Measurements from ENCODE around the gene MRM2.

The MRM2 gene

GRCh38 chr7:2233926-2234325 is 8.1 kb downstream of the MRM2 start (continued):
- TF ChIP-seq, protein P1, sequence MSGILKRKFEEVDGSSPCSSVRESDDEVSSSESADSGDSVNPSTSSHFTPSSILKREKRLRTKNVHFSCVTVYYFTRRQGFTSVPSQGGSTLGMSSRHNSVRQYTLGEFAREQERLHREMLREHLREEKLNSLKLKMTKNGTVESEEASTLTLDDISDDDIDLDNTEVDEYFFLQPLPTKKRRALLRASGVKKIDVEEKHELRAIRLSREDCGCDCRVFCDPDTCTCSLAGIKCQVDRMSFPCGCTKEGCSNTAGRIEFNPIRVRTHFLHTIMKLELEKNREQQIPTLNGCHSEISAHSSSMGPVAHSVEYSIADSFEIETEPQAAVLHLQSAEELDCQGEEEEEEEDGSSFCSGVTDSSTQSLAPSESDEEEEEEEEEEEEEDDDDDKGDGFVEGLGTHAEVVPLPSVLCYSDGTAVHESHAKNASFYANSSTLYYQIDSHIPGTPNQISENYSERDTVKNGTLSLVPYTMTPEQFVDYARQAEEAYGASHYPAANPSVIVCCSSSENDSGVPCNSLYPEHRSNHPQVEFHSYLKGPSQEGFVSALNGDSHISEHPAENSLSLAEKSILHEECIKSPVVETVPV (CRISPR knock-in tag; IDR thresholded peaks at IDR 0.05): no peak
- TF ChIP-seq ZNF565 (CRISPR knock-in tag; conservative IDR thresholded peaks at IDR 0.05; ENCODE audit: low read depth) (no peak), SNAI2 (CRISPR knock-in tag; IDR thresholded peaks at IDR 0.05) (no peak), ESRRG (CRISPR knock-in tag; IDR thresholded peaks at IDR 0.05) (no peak), PPARA (CRISPR knock-in tag; IDR thresholded peaks at IDR 0.05; ENCODE audit: borderline replicate concordance) (no peak), ARNTL (CRISPR knock-in tag; IDR thresholded peaks at IDR 0.05; ENCODE audit: borderline replicate concordance, low read depth) (no peak), RARB (CRISPR knock-in tag; IDR thresholded peaks at IDR 0.05) (no peak), GLIS3 (CRISPR knock-in tag; IDR thresholded peaks at IDR 0.05) (no peak), ZFP30 (CRISPR knock-in tag; IDR thresholded peaks at IDR 0.05) (no peak), BACH2 (CRISPR knock-in tag; IDR thresholded peaks at IDR 0.05; ENCODE audit: borderline replicate concordance) (no peak), ZC3H10 (CRISPR knock-in tag; IDR thresholded peaks at IDR 0.05) (no peak)
- TF ChIP-seq, protein P2, sequence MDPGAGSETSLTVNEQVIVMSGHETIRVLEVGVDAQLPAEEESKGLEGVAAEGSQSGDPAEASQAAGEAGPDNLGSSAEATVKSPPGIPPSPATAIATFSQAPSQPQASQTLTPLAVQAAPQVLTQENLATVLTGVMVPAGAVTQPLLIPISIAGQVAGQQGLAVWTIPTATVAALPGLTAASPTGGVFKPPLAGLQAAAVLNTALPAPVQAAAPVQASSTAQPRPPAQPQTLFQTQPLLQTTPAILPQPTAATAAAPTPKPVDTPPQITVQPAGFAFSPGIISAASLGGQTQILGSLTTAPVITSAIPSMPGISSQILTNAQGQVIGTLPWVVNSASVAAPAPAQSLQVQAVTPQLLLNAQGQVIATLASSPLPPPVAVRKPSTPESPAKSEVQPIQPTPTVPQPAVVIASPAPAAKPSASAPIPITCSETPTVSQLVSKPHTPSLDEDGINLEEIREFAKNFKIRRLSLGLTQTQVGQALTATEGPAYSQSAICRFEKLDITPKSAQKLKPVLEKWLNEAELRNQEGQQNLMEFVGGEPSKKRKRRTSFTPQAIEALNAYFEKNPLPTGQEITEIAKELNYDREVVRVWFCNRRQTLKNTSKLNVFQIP (CRISPR knock-in tag; IDR thresholded peaks at IDR 0.05; ENCODE audit: borderline replicate concordance, low read depth): no peak
- TF ChIP-seq, protein P3, sequence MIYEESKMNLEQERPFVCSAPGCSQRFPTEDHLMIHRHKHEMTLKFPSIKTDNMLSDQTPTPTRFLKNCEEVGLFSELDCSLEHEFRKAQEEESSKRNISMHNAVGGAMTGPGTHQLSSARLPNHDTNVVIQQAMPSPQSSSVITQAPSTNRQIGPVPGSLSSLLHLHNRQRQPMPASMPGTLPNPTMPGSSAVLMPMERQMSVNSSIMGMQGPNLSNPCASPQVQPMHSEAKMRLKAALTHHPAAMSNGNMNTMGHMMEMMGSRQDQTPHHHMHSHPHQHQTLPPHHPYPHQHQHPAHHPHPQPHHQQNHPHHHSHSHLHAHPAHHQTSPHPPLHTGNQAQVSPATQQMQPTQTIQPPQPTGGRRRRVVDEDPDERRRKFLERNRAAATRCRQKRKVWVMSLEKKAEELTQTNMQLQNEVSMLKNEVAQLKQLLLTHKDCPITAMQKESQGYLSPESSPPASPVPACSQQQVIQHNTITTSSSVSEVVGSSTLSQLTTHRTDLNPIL (CRISPR knock-in tag; IDR thresholded peaks at IDR 0.05; ENCODE audit: low read depth): no peak

- TF ChIP-seq ESRRG (CRISPR knock-in tag; IDR thresholded peaks at IDR 0.05) (peak; percentile 70; the same call in 1 of the 2 replicates), ZFP30 (CRISPR knock-in tag; IDR thresholded peaks at IDR 0.05) (no peak), TCF4 (CRISPR knock-in tag; IDR thresholded peaks at IDR 0.05; ENCODE audit: borderline replicate concordance) (no peak), ARNTL (CRISPR knock-in tag; IDR thresholded peaks at IDR 0.05; ENCODE audit: borderline replicate concordance, low read depth) (no peak), CSDC2 (CRISPR knock-in tag; IDR thresholded peaks at IDR 0.05) (no peak), ZNF70 (CRISPR knock-in tag; IDR thresholded peaks at IDR 0.05) (peak; percentile 48; the same call in 1 of the 2 replicates), ZNF8 (CRISPR knock-in tag; IDR thresholded peaks at IDR 0.05) (no peak), SNAI2 (CRISPR knock-in tag; IDR thresholded peaks at IDR 0.05) (no peak), GLIS3 (CRISPR knock-in tag; IDR thresholded peaks at IDR 0.05) (peak; percentile 85; the same call in 1 of the 2 replicates), PPARA (CRISPR knock-in tag; IDR thresholded peaks at IDR 0.05; ENCODE audit: borderline replicate concordance) (no peak), BACH2 (CRISPR knock-in tag; IDR thresholded peaks at IDR 0.05; ENCODE audit: borderline replicate concordance) (no peak), ISL1 (CRISPR knock-in tag; IDR thresholded peaks at IDR 0.05) (no peak), TOX (CRISPR knock-in tag; IDR thresholded peaks at IDR 0.05; ENCODE audit: borderline replicate concordance) (no peak), ZFP3 (CRISPR knock-in tag; IDR thresholded peaks at IDR 0.05) (0 out of 2 replicates have a peak, but pooled peaks have one; percentile 61), ZNF565 (CRISPR knock-in tag; conservative IDR thresholded peaks at IDR 0.05; ENCODE audit: low read depth) (no peak), ZC3H10 (CRISPR knock-in tag; IDR thresholded peaks at IDR 0.05) (no peak), RARB (CRISPR knock-in tag; IDR thresholded peaks at IDR 0.05) (no peak), OSR1 (CRISPR knock-in tag; IDR thresholded peaks at IDR 0.05) (no peak)
- TF ChIP-seq, protein P3 (CRISPR knock-in tag; IDR thresholded peaks at IDR 0.05; ENCODE audit: low read depth): no peak
- TF ChIP-seq, protein P1 (CRISPR knock-in tag; IDR thresholded peaks at IDR 0.05): 0 out of 2 replicates have a peak, but pooled peaks have one; percentile 19
- TF ChIP-seq, protein P4, sequence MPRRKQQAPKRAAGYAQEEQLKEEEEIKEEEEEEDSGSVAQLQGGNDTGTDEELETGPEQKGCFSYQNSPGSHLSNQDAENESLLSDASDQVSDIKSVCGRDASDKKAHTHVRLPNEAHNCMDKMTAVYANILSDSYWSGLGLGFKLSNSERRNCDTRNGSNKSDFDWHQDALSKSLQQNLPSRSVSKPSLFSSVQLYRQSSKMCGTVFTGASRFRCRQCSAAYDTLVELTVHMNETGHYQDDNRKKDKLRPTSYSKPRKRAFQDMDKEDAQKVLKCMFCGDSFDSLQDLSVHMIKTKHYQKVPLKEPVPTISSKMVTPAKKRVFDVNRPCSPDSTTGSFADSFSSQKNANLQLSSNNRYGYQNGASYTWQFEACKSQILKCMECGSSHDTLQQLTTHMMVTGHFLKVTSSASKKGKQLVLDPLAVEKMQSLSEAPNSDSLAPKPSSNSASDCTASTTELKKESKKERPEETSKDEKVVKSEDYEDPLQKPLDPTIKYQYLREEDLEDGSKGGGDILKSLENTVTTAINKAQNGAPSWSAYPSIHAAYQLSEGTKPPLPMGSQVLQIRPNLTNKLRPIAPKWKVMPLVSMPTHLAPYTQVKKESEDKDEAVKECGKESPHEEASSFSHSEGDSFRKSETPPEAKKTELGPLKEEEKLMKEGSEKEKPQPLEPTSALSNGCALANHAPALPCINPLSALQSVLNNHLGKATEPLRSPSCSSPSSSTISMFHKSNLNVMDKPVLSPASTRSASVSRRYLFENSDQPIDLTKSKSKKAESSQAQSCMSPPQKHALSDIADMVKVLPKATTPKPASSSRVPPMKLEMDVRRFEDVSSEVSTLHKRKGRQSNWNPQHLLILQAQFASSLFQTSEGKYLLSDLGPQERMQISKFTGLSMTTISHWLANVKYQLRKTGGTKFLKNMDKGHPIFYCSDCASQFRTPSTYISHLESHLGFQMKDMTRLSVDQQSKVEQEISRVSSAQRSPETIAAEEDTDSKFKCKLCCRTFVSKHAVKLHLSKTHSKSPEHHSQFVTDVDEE (CRISPR knock-in tag; IDR thresholded peaks at IDR 0.05): 0 out of 2 replicates have a peak, but pooled peaks have one; percentile 41
- TF ChIP-seq, protein P5, sequence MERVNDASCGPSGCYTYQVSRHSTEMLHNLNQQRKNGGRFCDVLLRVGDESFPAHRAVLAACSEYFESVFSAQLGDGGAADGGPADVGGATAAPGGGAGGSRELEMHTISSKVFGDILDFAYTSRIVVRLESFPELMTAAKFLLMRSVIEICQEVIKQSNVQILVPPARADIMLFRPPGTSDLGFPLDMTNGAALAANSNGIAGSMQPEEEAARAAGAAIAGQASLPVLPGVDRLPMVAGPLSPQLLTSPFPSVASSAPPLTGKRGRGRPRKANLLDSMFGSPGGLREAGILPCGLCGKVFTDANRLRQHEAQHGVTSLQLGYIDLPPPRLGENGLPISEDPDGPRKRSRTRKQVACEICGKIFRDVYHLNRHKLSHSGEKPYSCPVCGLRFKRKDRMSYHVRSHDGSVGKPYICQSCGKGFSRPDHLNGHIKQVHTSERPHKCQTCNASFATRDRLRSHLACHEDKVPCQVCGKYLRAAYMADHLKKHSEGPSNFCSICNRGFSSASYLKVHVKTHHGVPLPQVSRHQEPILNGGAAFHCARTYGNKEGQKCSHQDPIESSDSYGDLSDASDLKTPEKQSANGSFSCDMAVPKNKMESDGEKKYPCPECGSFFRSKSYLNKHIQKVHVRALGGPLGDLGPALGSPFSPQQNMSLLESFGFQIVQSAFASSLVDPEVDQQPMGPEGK (CRISPR knock-in tag; IDR thresholded peaks at IDR 0.05; ENCODE audit: borderline replicate concordance): no peak
- TF ChIP-seq, protein P2 (CRISPR knock-in tag; IDR thresholded peaks at IDR 0.05; ENCODE audit: borderline replicate concordance, low read depth): no peak
- peak; percentile 93 for ATAC-seq
Measured at GRCh38 chr7:2232766-2233520, 9.1 kb downstream of the MRM2 start, which contains the start of gene MAD1L1. Gene MAD1L1 (minus strand): TSS chr7:2232945. CDS start chr7:2230133, 2,812 bp downstream.
